Effector memory CD8-positive, alpha-beta T cell (primary cell): ENCODE data around the gene RASSF4.

Experiments
- ATAC-seq: fragments of 150-1000 bp; cut with Tn5 transposase; replicated peaks from 2 replicates; pipeline ENCODE4 v1.10.0; 2021; ENCODE audit warnings: mild to moderate bottlenecking, moderate library complexity
- DNase-seq, 3 experiments: peaks; one replicate each; pipeline ENCODE4 v3.0.0; 2021
- H3K27ac Mint-ChIP-seq, 2 donors: one replicate each; pipeline ENCODE4 v1.8.0; 2022; ENCODE audit warnings: mild to moderate bottlenecking in 2 of 2, mixed read lengths in 2 of 2, moderate library complexity in 2 of 2
- H3K27me3 Mint-ChIP-seq, 2 donors: one replicate each; pipeline ENCODE4 v1.8.0; 2022; ENCODE audit warnings: mixed read lengths in 2 of 2
- H3K36me3 Mint-ChIP-seq: one replicate; pipeline ENCODE4 v1.8.0; 2022; ENCODE audit warnings: mild to moderate bottlenecking, moderate library complexity, mixed read lengths; ENCODE audit not compliant: insufficient read depth
- H3K4me1 Mint-ChIP-seq, 2 donors: one replicate each; pipeline ENCODE4 v1.8.0; 2022; ENCODE audit warnings: low read depth in 2 of 2, mixed read lengths in 2 of 2
- H3K4me3 Mint-ChIP-seq, 2 donors: one replicate each; pipeline ENCODE4 v1.8.0; 2022; ENCODE audit warnings: mild to moderate bottlenecking in 2 of 2, mixed read lengths in 2 of 2, moderate library complexity in 2 of 2
- H3K9me3 Mint-ChIP-seq, 2 donors: one replicate each; pipeline ENCODE4 v1.8.0; 2022; ENCODE audit warnings: mixed read lengths in 2 of 2

RASSF4 gene

GRCh38 chr10:44981172-44982113 is 21.8 kb downstream of the RASSF4 start:
- H3K27ac Mint-ChIP-seq, result peak overlapping the region in 1 of 2 donors; percentile 2

GRCh38 chr10:44982114-44982460 is 22.5 kb downstream of the RASSF4 start:
- H3K36me3 Mint-ChIP-seq, result no peaks in the 10 kb centered on the region

More at GRCh38 chr10:44981172-44982113, 21.8 kb downstream of the RASSF4 start:
- Mint-ChIP-seq H3K9me3 (no peaks in the 10 kb centered on the region), H3K27me3 (peaks cover 0 to 12% of the 10 kb centered on the region in 2 donors), H3K36me3 (no peaks in the 10 kb centered on the region), H3K4me1 (no peaks in the 10 kb centered on the region), H3K4me3 (no peak overlapping the region)
- no peak for DNase-seq
- no peak for ATAC-seq

DNA sequence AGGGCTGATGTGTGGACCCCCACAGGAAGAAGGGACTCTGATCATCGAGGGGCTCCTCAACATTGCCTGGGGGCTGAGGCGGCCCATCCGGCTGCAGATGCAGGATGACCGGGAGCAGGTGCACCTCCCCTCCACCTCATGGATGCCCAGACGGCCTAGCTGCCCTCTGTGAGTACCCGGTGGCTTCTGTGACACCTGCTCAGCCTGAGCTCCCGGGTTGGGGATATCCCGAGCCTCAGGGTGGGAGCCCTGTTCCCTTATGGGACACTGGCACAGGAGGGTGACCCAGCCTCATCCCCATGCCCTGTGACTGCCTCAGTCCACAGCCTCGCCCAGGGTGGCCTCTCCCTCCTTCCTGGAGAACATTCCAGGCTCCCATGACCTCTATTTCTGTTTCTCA is 22.9 kb downstream of the RASSF4 start:
- H3K27me3 Mint-ChIP-seq, result peaks cover 0 to 12% of the 10 kb centered on the region in 2 donors
- ATAC-seq (no peak), DNase-seq (no peak)
- H3K27ac Mint-ChIP-seq, result no peak overlapping the region
- H3K36me3 Mint-ChIP-seq, result no peaks in the 10 kb centered on the region
- H3K4me1 Mint-ChIP-seq, result no peaks in the 10 kb centered on the region
- no peaks in the 10 kb centered on the region for H3K9me3 Mint-ChIP-seq
- H3K4me3 Mint-ChIP-seq, result no peak overlapping the region

More at GRCh38 chr10:44982114-44982460, 22.5 kb downstream of the RASSF4 start:
- H3K4me3 Mint-ChIP-seq, result no peak overlapping the region
- DNase-seq (no peak), ATAC-seq (no peak)
- H3K9me3 Mint-ChIP-seq, result no peaks in the 10 kb centered on the region
- H3K27me3 Mint-ChIP-seq, result peaks cover 0 to 12% of the 10 kb centered on the region in 2 donors
- no peaks in the 10 kb centered on the region for H3K4me1 Mint-ChIP-seq
- no peak overlapping the region for H3K27ac Mint-ChIP-seq

DNA sequence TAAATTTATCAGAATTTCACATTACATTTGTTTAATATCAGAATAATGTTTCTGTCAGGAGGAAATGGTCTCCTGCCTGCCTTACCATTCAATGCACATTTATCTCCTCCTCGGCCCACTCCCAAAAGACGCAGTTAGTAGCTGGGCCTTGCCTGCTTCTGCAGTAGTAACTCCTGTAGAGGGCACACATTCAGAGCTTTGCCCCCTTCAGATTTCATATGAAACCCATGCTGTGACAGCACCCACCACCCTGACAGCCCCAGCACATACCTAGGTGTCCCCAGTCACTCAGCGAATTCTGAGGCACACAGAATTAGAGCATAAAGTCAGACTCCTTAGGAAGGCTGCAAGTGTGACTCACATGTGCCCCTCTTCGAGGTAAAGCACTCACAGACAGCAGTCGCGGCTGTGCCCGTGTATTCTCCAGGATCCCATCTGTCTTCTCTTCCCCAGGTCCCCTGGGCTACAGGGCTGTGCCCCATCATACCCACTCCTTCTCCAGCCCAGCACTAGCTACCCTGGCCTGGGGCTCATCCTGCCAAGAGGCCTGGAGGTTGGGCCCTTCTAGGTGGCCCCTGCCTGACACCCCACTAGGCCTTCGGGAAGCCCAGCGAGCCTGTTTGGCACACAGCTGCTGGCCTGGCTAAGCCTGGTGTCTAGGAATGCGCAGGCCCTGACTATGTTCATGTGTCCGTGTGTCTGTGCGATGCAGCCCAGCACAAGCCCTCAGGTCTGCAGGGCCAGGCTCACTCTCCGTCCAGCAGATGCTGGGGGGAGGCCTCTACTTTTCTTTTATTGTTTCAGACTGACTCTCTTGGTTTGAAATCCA is 23.7 kb downstream of the RASSF4 start:
- Mint-ChIP-seq H3K4me1 (no peaks in the 10 kb centered on the region), H3K36me3 (no peaks in the 10 kb centered on the region), H3K4me3 (no peak overlapping the region), H3K9me3 (no peaks in the 10 kb centered on the region), H3K27ac (peak overlapping the region in 1 of 2 donors; percentile 66), H3K27me3 (peaks cover 0 to 14% of the 10 kb centered on the region in 2 donors)
- ATAC-seq, result no peak
- DNase-seq, result no peak

DNA sequence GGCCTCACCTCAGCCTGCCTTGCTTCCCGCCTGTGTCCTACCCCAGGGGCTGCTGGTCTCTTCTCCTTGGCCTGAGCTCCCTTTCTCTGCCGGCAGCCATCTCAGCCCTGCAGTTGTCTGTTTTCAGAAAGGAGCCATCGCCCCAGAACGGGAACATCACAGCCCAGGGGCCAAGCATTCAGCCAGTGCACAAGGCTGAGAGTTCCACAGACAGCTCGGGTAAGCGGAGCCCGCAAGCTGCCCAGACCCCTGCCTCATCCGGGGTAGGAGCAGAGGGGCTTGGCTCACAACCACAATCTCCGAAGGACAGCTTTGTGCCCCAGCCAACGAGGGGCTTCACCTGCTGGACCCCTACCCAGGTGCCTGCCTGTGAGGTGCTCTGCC is 24.3 kb downstream of the RASSF4 start:
- DNase-seq, result no peak
- peak overlapping the region in 1 of 2 donors; percentile 66 for H3K27ac Mint-ChIP-seq
- no peak overlapping the region for H3K4me3 Mint-ChIP-seq
- no peaks in the 10 kb centered on the region for H3K36me3 Mint-ChIP-seq
- H3K4me1 Mint-ChIP-seq, result no peaks in the 10 kb centered on the region
- ATAC-seq, result no peak
- H3K27me3 Mint-ChIP-seq, result peaks cover 0 to 20% of the 10 kb centered on the region in 2 donors
- H3K9me3 Mint-ChIP-seq, result no peaks in the 10 kb centered on the region

DNA sequence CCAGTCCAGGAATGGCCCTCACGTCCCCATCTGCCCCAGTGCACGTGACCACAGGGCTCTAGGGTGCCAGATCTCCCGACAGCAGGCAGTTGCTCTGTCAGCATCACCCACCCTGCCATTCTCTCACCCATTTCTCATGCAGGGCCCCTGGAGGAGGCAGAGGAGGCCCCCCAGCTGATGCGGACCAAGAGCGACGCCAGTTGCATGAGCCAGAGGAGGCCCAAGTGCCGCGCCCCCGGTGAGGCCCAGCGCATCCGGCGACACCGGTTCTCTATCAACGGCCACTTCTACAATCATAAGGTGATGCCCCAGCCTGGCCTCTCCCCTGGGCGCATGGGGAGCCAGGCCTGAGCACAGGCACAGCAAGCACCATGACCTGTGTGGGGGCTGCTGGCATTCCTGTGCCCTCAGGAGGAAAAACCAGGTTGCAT is 25.1 kb downstream of the RASSF4 start:
- H3K9me3 Mint-ChIP-seq, result no peaks in the 10 kb centered on the region
- H3K36me3 Mint-ChIP-seq, result no peaks in the 10 kb centered on the region
- no peaks in the 10 kb centered on the region for H3K4me1 Mint-ChIP-seq
- ATAC-seq (no peak), DNase-seq (no peak)
- H3K27me3 Mint-ChIP-seq, result peaks cover 0 to 28% of the 10 kb centered on the region in 2 donors
- H3K27ac Mint-ChIP-seq, result no peak overlapping the region
- H3K4me3 Mint-ChIP-seq, result no peak overlapping the region

DNA sequence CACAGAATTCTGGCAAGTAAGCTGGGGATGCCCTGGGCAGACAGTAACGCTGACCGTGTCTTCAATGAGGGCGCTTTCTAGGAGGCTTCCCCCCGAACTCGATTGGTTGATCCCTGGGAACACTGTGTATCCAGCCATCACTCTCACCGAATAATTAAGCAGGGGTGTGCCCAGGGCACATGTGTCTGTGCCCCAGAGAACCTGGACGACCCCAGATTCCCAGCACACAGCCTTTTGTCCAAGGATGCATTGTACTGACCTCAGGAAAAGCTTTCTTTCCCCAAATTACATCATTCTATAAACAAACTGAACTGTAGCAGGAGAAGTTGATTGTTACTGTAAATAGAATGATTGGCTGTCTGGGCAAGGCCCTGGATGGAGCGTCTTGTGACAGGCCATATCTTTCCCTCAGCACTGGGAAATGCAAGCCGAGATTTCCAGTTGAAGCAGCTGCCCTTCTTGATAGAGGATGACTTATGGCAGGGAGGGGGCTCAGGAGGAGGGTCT is 25.6 kb downstream of the RASSF4 start:
- Mint-ChIP-seq H3K4me1 (no peaks in the 10 kb centered on the region), H3K9me3 (no peaks in the 10 kb centered on the region), H3K4me3 (no peak overlapping the region), H3K27me3 (peaks cover 0 to 33% of the 10 kb centered on the region in 2 donors), H3K36me3 (no peaks in the 10 kb centered on the region), H3K27ac (no peak overlapping the region)
- DNase-seq, result no peak
- no peak for ATAC-seq

- DNase-seq (no peak), ATAC-seq (no peak)
- Mint-ChIP-seq H3K4me1 (no peaks in the 10 kb centered on the region), H3K9me3 (no peaks in the 10 kb centered on the region), H3K27ac (no peak overlapping the region), H3K4me3 (no peak overlapping the region), H3K27me3 (peaks cover 0 to 34% of the 10 kb centered on the region in 2 donors), H3K36me3 (peaks cover 3% of the 10 kb centered on the region)
These were observed 26.6 kb downstream of the RASSF4 start for GRCh38 chr10:44986179-44986578.

- Mint-ChIP-seq H3K4me3 (no peak overlapping the region), H3K27me3 (peaks cover 0 to 34% of the 10 kb centered on the region in 2 donors), H3K36me3 (peaks cover 3% of the 10 kb centered on the region), H3K9me3 (no peaks in the 10 kb centered on the region), H3K4me1 (no peaks in the 10 kb centered on the region), H3K27ac (no peak overlapping the region)
- ATAC-seq (no peak), DNase-seq (no peak)
These were observed 27.1 kb downstream of the RASSF4 start for GRCh38 chr10:44986670-44987069.

GRCh38 chr10:44988957-44989585 is 29.5 kb downstream of the RASSF4 start:
- H3K27me3 Mint-ChIP-seq, result peaks cover 0 to 34% of the 10 kb centered on the region in 2 donors
- H3K27ac Mint-ChIP-seq, result no peak overlapping the region
- H3K4me1 Mint-ChIP-seq, result peaks cover 0 to 4% of the 10 kb centered on the region in 2 donors
- no peak for ATAC-seq
- H3K4me3 Mint-ChIP-seq, result no peak overlapping the region
- DNase-seq, result no peak
- peaks cover 3% of the 10 kb centered on the region for H3K36me3 Mint-ChIP-seq
- no peaks in the 10 kb centered on the region for H3K9me3 Mint-ChIP-seq

- Mint-ChIP-seq H3K27me3 (peaks cover 0 to 28% of the 10 kb centered on the region in 2 donors), H3K27ac (no peak overlapping the region), H3K9me3 (no peaks in the 10 kb centered on the region), H3K36me3 (peaks cover 3% of the 10 kb centered on the region), H3K4me1 (peaks cover 2 to 9% of the 10 kb centered on the region in 2 donors), H3K4me3 (no peak overlapping the region)
- ATAC-seq (no peak), DNase-seq (no peak)
These were observed 30.1 kb downstream of the RASSF4 start for GRCh38 chr10:44989597-44990301.

DNA sequence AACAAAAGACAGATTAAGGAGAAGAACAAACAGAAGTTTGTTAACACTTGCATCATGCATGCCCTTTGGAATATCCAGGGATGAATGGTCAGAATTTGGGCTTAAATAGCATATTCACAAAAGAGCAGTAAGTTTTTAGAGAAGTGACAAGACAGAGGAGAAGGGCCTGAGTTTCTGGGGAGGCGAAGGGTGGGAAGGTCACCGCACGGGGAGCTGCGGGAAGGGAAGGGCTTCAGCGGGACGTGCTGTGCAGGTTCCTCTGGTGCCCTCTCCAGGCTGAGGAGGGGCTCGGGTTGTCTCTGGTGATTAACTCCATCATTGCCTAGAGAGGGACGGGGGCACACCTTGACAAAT is 30.7 kb downstream of the RASSF4 start:
- Mint-ChIP-seq H3K4me1 (peaks cover 7 to 13% of the 10 kb centered on the region in 2 donors), H3K4me3 (no peak overlapping the region), H3K27ac (no peak overlapping the region), H3K27me3 (peaks cover 0 to 22% of the 10 kb centered on the region in 2 donors), H3K9me3 (no peaks in the 10 kb centered on the region), H3K36me3 (peaks cover 3% of the 10 kb centered on the region)
- DNase-seq, result no peak
- ATAC-seq, result no peak

GRCh38 chr10:44990965-44991364 is 31.4 kb downstream of the RASSF4 start:
- DNase-seq, result no peak
- Mint-ChIP-seq H3K4me3 (no peak overlapping the region), H3K9me3 (no peaks in the 10 kb centered on the region), H3K36me3 (peaks cover 3% of the 10 kb centered on the region), H3K27ac (no peak overlapping the region), H3K4me1 (peaks cover 13 to 19% of the 10 kb centered on the region in 2 donors), H3K27me3 (peaks cover 0 to 22% of the 10 kb centered on the region in 2 donors)
- ATAC-seq, result no peak
